Stimulated activated naive B cell treated with anti-CD40 and anti-IgM and Interleukin-4, amounts not matched to agents 10 μg/mL and 1 μg/mL and 100 μg/mL, for 72 hours (primary cell): ENCODE results near the gene OPRD1.
"Not testable (repeated sequence)": the region's sequence is repeated elsewhere in the genome, so short reads cannot be mapped to it uniquely, and the experiment has no call there.

Source experiments
- ATAC-seq, 2 donors: fragments of 150-1000 bp; cut with Tn5 transposase; replicated peaks; 2 replicates each; pipeline ENCODE4 v1.10.0; 2021; ENCODE audit warnings: moderate library complexity in 1 of 2
- DNase-seq: peaks from one replicate; pipeline ENCODE4 v3.0.0; 2021
- H3K27ac Mint-ChIP-seq: one replicate; pipeline ENCODE4 v1.8.0; 2022; ENCODE audit warnings: mild to moderate bottlenecking, mixed read lengths
- H3K27me3 Mint-ChIP-seq, 2 donors: one replicate each; pipeline ENCODE4 v1.8.0; 2022; ENCODE audit warnings: mixed read lengths in 2 of 2
- H3K36me3 Mint-ChIP-seq, 2 donors: one replicate each; pipeline ENCODE4 v1.8.0; 2022; ENCODE audit warnings: mixed read lengths in 2 of 2, mild to moderate bottlenecking in 1 of 2
- H3K4me1 Mint-ChIP-seq, 2 donors: one replicate each; pipeline ENCODE4 v1.8.0; 2022; ENCODE audit warnings: mixed read lengths in 2 of 2, mild to moderate bottlenecking in 1 of 2
- H3K4me3 Mint-ChIP-seq, 2 donors: one replicate each; pipeline ENCODE4 v1.8.0; 2022; ENCODE audit warnings: mild to moderate bottlenecking in 2 of 2, mixed read lengths in 2 of 2, moderate library complexity in 1 of 2
- H3K9me3 Mint-ChIP-seq, 2 donors: one replicate each; pipeline ENCODE4 v1.8.0; 2022; ENCODE audit warnings: mixed read lengths in 2 of 2, mild to moderate bottlenecking in 1 of 2

Gene OPRD1

GRCh38 chr1:28811766-28812668, at the start of gene OPRD1:
Gene OPRD1 (plus strand): TSS chr1:28812170. CDS start chr1:28812384, 214 bp downstream.
- Mint-ChIP-seq H3K36me3 (no peaks in the 10 kb centered on the region), H3K4me3 (no peak within 1 kb of the TSS), H3K9me3 (no peaks in the 10 kb centered on the region), H3K4me1 (peaks cover 1 to 5% of the 10 kb centered on the region in 2 donors), H3K27me3 (peaks cover 54 to 67% of the 10 kb centered on the region in 2 donors), H3K27ac (no peak within 1 kb of the TSS)
- no peak for ATAC-seq
- no peak for DNase-seq

- peak overlapping the region; percentile 42 for H3K27ac Mint-ChIP-seq
- no peak overlapping the region for H3K4me3 Mint-ChIP-seq
- ATAC-seq (no peak), DNase-seq (no peak)
- no peaks in the 10 kb centered on the region for H3K27me3 Mint-ChIP-seq
- H3K4me1 Mint-ChIP-seq: peaks cover 2 to 14% of the 10 kb centered on the region in 2 donors
- peaks cover 21 to 36% of the 10 kb centered on the region in 2 donors for H3K36me3 Mint-ChIP-seq
- H3K9me3 Mint-ChIP-seq: no peaks in the 10 kb centered on the region
Observed at GRCh38 chr1:28766532-28767183, 45.3 kb upstream of the OPRD1 start.

- H3K27ac Mint-ChIP-seq: no peak overlapping the region
- no peaks in the 10 kb centered on the region for H3K9me3 Mint-ChIP-seq
- DNase-seq (no peak), ATAC-seq (no peak)
- H3K4me3 Mint-ChIP-seq: no peak overlapping the region
- H3K27me3 Mint-ChIP-seq: no peaks in the 10 kb centered on the region
- H3K36me3 Mint-ChIP-seq: peaks cover 18 to 34% of the 10 kb centered on the region in 2 donors
- peaks cover 0 to 10% of the 10 kb centered on the region in 2 donors for H3K4me1 Mint-ChIP-seq
Observed at GRCh38 chr1:28770601-28771165, 41.3 kb upstream of the OPRD1 start.

GRCh38 chr1:28771921-28772320, 40.0 kb upstream of the OPRD1 start:
- not testable (repeated sequence) for H3K27me3 Mint-ChIP-seq, DNase-seq, H3K9me3 Mint-ChIP-seq, H3K27ac Mint-ChIP-seq, H3K4me3 Mint-ChIP-seq, ATAC-seq, H3K4me1 Mint-ChIP-seq
- H3K36me3 Mint-ChIP-seq: peaks cover 16 to 22% of the 10 kb centered on the region in 2 donors

GRCh38 chr1:28773105-28773504, 38.9 kb upstream of the OPRD1 start:
- H3K27ac Mint-ChIP-seq: peak overlapping the region; percentile 25
- no peak overlapping the region for H3K4me3 Mint-ChIP-seq
- H3K36me3 Mint-ChIP-seq: peaks cover 16 to 22% of the 10 kb centered on the region in 2 donors
- ATAC-seq (no peak), DNase-seq (no peak)
- H3K27me3 Mint-ChIP-seq: no peaks in the 10 kb centered on the region
- H3K4me1 Mint-ChIP-seq: peaks cover 0 to 6% of the 10 kb centered on the region in 2 donors
- H3K9me3 Mint-ChIP-seq: no peaks in the 10 kb centered on the region

GRCh38 chr1:28775121-28775942, 36.6 kb upstream of the OPRD1 start:
- Mint-ChIP-seq H3K9me3 (no peaks in the 10 kb centered on the region), H3K4me1 (peaks cover 0 to 6% of the 10 kb centered on the region in 2 donors), H3K36me3 (peaks cover 5 to 11% of the 10 kb centered on the region in 2 donors), H3K27me3 (no peaks in the 10 kb centered on the region), H3K27ac (peak overlapping the region; percentile 47), H3K4me3 (peak overlapping the region; percentile 82 to 87)
- ATAC-seq: peak; percentile 91 to 94
- peak; percentile 58 for DNase-seq

GRCh38 chr1:28776341-28776740, 35.6 kb upstream of the OPRD1 start:
- Mint-ChIP-seq H3K27me3 (no peaks in the 10 kb centered on the region), H3K36me3 (peaks cover 0 to 5% of the 10 kb centered on the region in 2 donors), H3K4me3 (no peak overlapping the region), H3K9me3 (no peaks in the 10 kb centered on the region), H3K4me1 (peaks cover 0 to 6% of the 10 kb centered on the region in 2 donors), H3K27ac (peak overlapping the region; percentile 42)
- ATAC-seq (no peak), DNase-seq (no peak)

- DNase-seq (no peak), ATAC-seq (no peak)
- H3K9me3 Mint-ChIP-seq: no peaks in the 10 kb centered on the region
- H3K27me3 Mint-ChIP-seq: no peaks in the 10 kb centered on the region
- no peak overlapping the region for H3K4me3 Mint-ChIP-seq
- no peaks in the 10 kb centered on the region for H3K36me3 Mint-ChIP-seq
- H3K27ac Mint-ChIP-seq: no peak overlapping the region
- peaks cover 0 to 6% of the 10 kb centered on the region in 2 donors for H3K4me1 Mint-ChIP-seq
Observed at GRCh38 chr1:28778021-28778420, 33.9 kb upstream of the OPRD1 start.

- Mint-ChIP-seq H3K4me1 (peaks cover 0 to 7% of the 10 kb centered on the region in 2 donors), H3K9me3 (no peaks in the 10 kb centered on the region), H3K27me3 (no peaks in the 10 kb centered on the region), H3K27ac (no peak overlapping the region), H3K36me3 (no peaks in the 10 kb centered on the region), H3K4me3 (no peak overlapping the region)
- no peak for DNase-seq
- no peak for ATAC-seq
Observed at GRCh38 chr1:28779751-28780408, 32.1 kb upstream of the OPRD1 start.

- H3K4me1 Mint-ChIP-seq: peaks cover 4 to 10% of the 10 kb centered on the region in 2 donors
- DNase-seq: no peak
- H3K4me3 Mint-ChIP-seq: no peak overlapping the region
- no peak for ATAC-seq
- H3K36me3 Mint-ChIP-seq: no peaks in the 10 kb centered on the region
- H3K27ac Mint-ChIP-seq: no peak overlapping the region
- no peaks in the 10 kb centered on the region for H3K9me3 Mint-ChIP-seq
- no peaks in the 10 kb centered on the region for H3K27me3 Mint-ChIP-seq
Observed at GRCh38 chr1:28781305-28781704, 30.7 kb upstream of the OPRD1 start.

GRCh38 chr1:28782011-28782410, 30.0 kb upstream of the OPRD1 start:
- no peaks in the 10 kb centered on the region for H3K27me3 Mint-ChIP-seq
- H3K9me3 Mint-ChIP-seq: no peaks in the 10 kb centered on the region
- no peak overlapping the region for H3K4me3 Mint-ChIP-seq
- H3K27ac Mint-ChIP-seq: no peak overlapping the region
- no peaks in the 10 kb centered on the region for H3K36me3 Mint-ChIP-seq
- H3K4me1 Mint-ChIP-seq: peaks cover 4 to 10% of the 10 kb centered on the region in 2 donors
- DNase-seq (no peak), ATAC-seq (no peak)

GRCh38 chr1:28783363-28783762, 28.6 kb upstream of the OPRD1 start:
- H3K4me1 Mint-ChIP-seq: peaks cover 4 to 10% of the 10 kb centered on the region in 2 donors
- H3K4me3 Mint-ChIP-seq: no peak overlapping the region
- ATAC-seq (no peak), DNase-seq (no peak)
- no peak overlapping the region for H3K27ac Mint-ChIP-seq
- H3K36me3 Mint-ChIP-seq: no peaks in the 10 kb centered on the region
- no peaks in the 10 kb centered on the region for H3K9me3 Mint-ChIP-seq
- H3K27me3 Mint-ChIP-seq: no peaks in the 10 kb centered on the region

- no peak for DNase-seq
- Mint-ChIP-seq H3K4me1 (peaks cover 4 to 10% of the 10 kb centered on the region in 2 donors), H3K27me3 (peaks cover 3 to 5% of the 10 kb centered on the region in 2 donors), H3K9me3 (no peaks in the 10 kb centered on the region), H3K4me3 (no peak overlapping the region), H3K27ac (no peak overlapping the region), H3K36me3 (no peaks in the 10 kb centered on the region)
- ATAC-seq: no peak
Observed at GRCh38 chr1:28789412-28789811, 22.6 kb upstream of the OPRD1 start.
